ENCODE data around the gene SMIM13.

Gene SMIM13

DNA sequence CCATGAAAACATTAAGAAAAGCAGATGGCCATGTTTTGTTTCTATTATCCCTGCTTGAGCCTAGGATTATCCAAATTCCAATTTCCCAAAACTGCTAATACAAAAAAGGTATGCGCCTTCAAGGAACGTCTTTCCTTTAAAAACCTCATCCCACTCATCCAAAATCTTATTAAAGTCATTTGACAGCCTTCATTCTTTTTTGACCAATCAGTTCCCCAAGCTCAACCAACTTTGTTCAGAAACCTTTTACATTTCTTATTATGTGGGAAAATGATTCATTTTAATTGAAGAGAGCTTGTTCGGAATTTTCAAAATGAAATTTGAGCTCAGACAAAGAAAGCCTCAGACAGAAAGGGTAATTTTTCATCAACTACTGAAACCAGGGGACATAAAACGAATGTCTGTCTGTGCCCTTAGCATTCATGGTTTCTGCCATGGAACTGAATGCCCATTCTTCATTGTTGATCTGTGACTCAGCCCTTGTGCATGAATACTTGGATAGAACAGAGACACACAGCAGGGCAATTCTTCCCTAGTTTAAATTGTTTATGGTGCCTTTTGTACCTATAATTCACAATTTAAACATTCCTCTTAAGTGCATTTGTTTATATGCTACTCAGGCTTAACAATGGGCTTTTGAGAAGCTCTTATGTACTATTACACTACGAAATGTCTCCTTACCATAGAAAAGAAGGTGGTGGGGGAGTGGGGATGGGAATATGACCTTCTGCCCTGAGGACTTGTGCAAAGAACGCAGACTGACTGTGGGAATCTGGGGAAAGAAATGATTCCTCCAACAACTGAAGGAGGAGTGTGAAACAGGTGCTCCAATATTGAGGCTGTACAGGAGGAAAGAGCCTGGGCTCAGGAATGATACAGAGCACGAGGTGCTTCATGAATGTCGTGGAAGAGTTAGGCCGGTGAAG is 67.7 kb downstream of the SMIM13 start:
- DNase-seq, result no peak

DNA sequence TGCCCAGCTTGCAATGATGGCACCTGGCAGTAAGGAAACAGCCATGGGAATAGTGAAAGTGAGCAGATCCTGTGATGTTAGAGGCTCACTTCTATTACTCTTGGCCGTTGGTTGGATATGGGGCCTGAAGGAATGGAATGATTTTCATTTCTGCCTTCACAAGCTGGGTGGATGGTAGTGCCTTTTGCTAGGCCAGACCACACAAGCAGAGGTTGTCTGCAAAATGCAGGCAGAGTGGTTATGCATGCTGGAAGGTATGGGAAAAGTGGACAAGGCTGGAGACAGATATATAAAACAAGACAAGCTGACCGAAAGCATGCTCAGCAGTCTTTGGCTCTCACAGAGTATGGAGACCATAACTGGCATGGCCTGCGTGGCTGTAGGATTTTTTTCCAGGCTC is 68.6 kb downstream of the SMIM13 start:
- no peak for DNase-seq

DNA sequence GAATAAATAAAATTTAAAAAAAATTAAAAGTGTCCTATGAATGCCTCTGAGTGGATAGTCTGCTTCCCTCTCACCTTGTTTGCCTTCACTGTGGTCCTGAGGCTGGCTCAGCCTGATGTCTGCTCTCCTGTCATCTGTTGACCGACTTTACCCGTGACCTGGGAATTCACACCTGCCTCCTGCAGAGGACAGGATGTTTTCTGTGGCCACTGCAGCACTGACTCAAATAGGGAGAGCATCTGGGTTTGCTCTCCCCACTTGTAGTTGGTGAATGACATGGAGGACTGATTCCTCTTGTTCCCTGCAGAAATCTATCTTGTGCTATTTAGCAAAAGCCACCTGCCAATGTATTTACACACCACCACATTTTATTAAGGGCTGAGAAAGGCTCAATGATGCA is 70.3 kb downstream of the SMIM13 start:
- no peak for DNase-seq

DNA sequence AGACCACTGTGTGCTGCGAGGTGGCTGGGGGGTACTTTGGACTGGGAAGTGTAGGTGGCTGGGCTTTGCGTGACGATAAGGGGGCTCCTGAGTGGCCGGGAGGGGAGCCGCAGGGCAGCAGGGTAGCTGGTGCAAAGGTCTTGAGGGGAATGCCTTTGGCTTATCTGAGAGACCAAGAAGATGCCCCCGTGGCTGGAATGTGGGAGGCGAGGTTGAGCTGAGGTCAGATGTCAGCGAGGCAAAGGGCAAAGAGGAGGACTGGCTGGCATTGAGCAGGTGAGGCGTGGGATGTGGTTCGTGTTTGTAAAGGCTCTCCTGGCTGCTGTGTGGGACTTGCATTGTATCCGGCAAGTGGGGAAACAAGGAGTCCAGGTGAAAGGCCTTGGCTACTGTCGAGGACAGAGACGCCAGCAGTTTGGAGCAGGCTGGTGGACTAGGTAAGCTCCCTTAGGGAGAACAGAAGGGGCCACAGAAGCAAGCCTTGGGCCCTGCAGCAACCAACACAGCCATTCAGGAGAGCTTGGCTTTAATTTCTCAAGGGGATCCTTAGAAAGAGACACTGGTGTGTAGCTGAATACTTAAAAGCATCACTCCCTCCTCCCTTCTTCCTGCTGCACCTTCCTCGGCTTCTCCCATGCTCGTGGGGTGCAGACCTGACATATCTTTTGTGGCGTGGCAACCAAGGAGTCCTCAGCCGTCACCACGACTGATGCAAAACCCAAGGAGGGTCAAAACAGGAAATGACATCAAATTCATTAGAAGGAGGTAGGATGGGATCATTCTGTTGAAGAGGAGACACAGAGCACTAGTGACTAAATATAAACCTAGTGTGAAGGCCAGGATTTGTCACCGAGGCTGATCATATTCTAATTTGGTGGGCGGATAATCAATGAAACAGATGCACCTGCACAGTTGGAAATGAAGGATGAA is 71.3 kb downstream of the SMIM13 start:
- DNase-seq, result no peak

DNA sequence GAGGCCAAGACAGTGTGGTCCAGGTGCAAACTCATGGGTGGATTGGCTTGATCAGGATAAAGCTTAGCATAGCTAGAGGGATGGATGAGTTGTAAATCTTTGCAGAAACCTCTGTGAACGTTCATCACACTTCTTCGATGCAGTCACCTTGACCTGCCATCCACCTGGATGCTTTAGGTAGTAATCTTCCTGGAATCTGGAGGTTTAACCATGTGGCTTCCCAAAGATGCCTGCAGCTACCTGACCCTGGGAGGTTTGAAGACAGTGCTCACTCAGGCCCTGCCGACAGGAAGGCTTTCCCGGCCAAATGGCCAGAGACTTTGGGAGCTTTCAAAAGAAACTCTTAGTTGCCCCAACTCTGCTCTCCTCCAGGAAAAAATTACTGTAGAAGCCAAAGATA is 73.3 kb downstream of the SMIM13 start:
- DNase-seq, result no peak

DNA sequence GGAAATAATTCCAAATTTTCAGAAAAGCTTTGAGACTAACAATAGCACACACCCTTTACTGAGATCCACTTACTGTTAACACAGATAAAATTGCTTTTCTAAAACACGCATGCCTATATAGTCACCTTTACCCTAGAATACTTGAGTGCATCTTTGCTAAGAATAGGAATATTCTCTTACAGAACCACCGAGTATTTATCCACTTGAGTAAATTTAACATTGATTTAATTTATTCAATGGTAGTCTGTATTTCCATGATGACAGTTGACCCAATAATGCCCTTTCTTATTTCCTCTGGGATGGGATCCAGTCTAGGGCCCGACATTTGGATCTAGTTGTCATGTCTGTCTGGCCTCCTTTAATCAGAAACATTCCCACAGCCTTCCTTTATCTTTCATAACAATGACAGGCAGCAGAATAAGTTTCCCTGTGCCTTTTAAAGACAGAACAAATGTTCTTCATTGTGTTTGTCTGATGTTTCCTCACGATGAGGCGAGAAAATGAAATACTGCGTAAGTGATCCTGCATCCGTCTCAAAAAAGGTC is 74.5 kb downstream of the SMIM13 start:
- DNase-seq, result no peak

DNA sequence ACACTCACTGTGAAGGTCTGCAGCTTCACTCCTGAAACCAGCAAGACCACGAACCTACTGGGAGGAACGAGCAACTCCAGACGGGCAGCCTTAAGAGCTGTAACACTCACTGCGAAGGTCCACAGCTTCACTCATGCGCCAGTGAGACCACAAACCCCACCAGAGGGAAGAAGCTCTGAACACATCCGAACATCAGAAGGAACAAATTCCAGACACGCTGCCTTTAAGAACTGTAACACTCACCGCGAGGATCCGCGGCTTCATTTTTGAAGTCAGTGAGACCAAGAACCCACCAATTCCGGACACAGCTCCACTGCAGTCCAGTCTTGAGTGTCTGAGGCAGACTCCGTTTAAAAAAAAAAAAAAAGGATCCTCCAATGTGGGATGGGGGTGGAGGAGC is 78.3 kb downstream of the SMIM13 start:
- no peak for DNase-seq

DNA sequence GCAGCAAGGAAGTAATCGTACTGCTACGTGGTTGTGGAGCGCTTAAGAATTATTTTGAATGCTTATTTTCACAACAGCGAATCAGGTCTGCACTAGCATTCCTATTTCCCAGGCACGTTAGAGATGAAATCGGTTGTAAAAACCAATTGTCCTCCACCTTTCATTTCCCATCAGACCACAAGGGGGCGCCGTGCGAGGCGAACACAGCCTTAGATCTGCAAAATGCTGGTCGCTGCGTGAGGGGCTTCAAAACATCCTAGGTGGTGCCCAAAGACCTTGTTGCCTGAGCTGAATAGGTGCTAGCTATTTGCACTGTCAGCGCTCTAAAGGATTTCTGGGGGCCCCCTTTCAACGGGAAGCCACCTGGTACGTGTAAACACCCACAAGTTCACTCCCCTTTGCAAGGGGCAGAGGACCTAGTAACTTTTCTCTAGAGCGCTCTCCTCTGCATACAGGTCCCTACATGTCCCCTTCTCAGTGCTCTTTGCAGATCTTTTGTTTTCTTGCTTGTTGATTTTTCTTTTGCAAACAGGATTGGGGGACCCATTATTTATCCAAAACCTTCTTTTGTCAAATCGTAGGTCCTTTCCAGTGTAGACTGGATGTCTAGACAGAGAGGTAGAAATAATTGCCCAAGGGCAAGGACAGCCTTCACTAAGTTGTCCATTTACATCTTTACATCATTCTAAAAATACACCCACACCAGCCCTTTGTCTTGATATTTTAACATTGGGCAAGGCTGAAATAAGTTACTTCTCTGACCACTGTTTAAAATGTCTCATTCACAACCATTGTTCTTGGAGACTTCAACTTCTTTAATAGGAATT is 79.1 kb downstream of the SMIM13 start:
- no peak for DNase-seq

DNA sequence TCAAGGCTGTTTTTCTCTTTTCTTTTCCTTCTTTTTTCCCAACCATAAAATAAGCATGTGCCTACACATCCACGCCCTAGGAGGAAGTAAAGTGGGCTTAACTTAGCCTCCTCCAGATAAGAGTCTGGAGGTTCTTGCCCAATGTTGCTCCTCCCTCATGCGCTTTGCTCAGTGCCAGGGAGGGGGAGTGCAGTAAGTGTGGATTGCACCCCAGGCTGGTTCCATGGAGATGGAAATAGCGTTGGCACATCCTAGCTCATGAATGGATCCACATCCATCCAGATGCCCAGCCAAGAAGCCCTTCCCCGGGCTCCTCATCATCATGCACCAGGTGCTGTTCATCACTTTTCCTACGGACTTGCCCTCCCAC is 80.6 kb downstream of the SMIM13 start:
- no peak for DNase-seq

DNA sequence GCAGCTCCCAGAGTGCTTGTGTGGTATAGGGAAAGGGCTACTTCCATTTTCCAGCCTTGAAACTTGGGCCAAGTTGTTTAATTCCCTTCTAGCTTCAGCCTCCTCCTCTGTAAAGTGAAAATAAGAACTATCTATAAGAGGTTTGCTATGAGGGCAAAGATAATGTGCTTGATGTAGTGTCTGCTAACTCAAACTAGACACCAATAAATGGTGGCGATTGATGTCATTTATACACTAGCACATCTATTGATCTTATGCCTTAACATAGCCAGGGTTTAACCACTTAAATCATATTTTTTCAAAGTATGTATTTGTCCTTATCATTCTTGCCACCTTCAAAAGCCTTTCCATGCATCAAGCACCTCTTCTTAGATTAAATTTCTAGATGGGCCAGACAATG is 83.6 kb downstream of the SMIM13 start:
- DNase-seq, result no peak

DNA sequence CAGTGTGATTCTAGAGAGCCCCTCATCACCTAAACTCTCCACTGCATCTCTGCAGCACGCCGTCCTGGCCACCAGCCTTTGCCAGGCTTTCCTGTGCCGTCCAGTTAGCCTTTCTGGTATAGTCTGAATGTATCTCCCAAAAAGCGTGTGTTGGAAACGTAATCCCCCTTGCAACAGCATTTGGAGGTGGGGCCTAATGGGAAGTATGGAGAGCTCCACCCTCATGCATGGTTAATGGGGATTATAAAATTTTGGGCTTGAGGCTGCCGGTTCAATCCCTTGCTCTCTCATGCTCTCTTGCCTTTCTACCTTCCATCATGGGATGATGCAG is 85.4 kb downstream of the SMIM13 start:
- no peak for DNase-seq

DNA sequence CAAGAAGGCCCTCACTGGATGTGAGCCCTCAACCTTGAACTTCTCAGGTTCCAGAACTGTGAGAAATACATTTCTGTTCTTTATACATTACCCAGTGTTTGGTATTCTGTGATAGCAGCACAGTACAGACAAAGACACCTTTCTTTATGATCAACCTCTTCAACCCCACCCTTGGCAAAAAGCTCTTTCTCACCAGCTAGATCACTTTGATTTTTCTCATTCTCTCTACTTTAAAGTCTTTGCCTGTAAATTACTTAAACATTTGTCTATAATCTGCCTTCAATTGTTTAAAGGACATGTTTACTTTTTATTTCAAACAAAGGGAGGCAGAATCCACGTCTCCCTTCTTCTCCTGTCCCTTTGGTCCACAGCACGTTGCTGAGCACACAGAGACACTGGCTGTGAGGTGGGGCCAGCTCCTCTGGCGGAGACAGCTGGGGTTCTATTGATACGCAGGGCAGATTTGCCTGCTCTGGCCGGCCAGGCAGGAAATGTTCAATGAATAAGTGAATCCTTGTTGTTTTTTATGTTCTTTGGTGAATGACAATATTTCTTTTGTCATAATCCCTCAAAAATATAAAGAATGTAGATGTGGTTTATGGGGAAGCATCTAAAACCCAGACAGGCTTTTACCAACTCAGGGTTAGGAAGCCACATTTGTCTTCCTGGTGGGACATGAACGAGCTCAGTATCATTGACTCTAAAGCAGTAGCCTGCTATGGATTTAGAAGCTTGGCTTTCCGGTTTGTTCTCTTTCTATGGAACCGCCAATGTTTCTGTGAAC is 86.0 kb downstream of the SMIM13 start:
- no peak for DNase-seq

DNA sequence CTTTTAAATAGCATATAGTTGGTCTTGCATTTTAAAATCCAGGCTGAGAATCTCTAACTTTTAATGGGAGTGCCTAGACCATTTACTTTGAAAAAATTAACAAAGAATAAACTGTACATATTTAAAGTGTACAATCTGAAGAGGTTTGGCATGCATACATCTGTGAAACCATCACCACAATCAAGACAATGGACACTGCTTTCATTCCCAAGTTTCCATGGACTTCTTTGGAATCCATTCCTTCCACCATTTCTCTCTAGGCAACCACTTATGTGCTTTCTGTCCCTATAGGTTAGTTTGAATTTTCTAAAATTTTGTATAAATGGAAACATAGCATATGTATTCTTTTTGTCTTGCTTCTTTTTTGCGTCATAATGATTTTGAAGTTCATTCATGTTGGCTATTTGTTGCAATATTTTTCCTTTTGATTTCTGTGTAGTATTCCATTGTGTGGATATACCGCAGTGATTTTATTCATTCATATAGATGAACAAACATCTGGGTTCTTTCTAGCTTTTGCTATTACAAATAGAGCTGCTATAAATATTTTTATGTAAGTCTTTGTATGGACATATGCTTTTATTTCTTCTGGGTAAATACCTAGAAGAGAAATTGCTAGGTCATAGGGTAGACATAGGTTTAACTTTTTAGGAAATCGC is 88.0 kb downstream of the SMIM13 start:
- no peak for DNase-seq

DNA sequence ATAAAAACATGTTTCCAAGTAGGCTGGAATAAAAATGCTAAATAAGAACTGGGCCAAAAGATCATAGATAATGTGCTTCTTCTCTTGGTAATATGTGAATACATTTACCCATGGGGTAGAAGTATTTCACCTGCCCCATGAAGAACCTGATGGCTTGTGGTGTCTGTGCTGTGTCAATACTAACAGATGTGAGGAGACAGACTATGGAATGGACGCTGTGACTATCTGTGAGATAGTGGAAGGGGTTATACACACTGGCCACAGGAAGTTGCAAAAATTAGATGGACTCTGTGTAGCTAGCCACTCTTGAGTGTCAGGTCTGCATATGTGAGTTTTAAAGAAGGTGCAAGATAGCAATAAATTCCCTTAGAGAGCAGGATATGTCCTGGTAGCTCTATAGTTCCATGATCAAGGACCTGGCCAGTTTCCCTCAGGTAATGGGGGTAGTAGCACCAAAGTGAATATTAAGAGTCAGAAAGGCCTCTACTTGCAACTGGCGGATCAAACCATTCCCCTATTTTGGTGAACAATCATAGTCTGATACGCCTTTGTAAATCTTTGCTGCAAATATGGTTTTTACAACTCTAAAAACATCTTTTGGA is 90.2 kb downstream of the SMIM13 start:
- no peak for DNase-seq

DNA sequence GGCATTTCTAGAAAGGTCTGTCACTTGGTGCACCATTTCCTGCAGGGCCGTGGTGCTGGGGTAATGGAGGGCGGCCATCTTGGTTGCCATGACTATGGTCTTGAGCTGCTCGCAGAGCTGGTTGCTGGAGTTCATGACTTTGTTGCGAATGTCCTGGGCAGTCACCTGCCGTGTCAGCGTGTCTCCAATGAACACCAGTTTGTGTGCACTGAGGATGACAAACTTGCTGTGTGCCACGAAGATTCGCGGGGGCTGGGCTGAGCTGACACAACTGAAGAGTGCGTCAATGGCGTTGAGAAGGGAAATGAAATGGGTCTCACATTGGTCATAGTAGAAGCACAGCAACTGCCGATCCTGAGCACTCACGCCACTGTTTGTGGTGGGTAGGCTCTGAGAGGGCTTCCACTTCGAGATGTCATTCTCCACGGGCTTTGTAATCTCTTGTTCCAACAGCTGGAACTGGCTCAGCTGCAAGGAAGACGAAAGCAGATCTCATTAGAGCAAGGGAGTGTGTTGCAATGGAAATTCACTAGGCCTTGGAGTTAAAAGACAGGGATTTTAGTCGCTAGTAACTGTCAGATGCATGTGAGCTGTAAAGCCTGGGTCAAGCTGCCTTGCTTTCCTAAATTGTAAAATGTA is 91.7 kb downstream of the SMIM13 start:
- no peak for DNase-seq

DNA sequence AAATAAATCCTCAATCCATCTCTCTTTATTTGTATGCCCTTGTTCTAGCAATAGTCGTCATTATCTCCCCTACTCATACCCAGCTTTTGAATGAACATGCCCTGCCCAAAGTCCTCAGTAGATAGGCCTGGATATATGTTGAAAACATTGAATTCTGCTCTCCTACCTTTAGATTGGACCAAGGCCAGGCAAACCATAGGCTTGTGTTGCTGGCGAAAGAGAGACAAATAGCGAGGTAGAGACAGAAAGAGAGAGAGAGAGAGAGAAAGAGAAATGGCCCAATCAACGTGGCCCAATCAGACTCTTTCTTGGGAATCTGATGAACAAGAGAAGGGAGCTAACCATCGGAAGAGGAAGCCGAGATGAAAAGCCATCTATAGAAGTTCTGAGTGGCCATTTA is 93.7 kb downstream of the SMIM13 start:
- DNase-seq, result no peak
